ENCODE results near the gene FOXC1. TPM values are rescaled to one million over a fixed set of nuclear protein-coding genes. Genes with fewer than 3 reads are reported as not detected.

The FOXC1 gene
- polyA plus RNA-seq, 2 of the 4 experiments (the other 2 are of a cell fraction) = 3.4 to 4.7 TPM

DNA sequence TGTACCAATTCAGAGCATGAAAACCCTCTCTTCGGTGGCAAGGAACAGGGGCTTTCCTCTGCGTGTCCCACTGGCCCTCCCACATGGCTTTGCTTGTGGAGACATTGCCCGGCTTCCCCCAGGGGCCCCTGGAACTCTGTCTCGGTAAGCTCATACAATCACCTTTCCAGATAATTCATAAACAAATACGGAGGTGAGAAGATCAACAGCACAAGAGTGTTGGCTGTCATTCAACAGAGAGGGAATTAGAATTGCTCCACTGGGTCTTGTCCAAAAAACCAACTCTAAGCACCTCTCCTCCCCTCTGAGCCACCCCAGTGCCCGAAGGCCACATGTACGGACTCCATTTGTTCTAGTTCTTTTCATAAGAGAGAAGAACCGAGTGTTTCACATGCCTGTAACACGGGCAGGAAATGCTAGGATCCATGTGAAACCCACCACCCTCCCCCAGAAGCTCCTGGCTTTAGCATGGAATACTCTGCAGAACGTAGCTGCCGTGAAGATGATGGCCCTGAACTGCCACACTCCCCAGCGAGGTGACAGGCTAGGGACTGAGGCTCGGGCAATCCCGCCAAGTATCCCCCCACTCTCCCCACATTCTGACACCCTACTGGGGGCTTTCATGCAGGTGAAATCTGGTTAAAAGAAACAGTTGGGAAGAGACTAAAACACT lies 24.6 kb upstream of the FOXC1 start:
- ATAC-seq (no peak), FAIRE-seq (no peak), DNase-seq (ENCODE audit: low read depth in 1 of 2, low spot score in 1 of 2) (no peak)
- H3K4me1 ChIP-seq = no peaks in the 10 kb centered on the region
- POLR2A ChIA-PET = interaction anchor here (0.6 kb wide), 1 partner anchor 25 kb away, joined by 5 read pairs; no protein-coding TSS in a partner anchor
- TF ChIP-seq CEBPB (IDR thresholded peaks at IDR 0.05) = no peak
- no peak for TF ChIP-seq RFX5 (IDR thresholded peaks at IDR 0.05)
- TF ChIP-seq RARB (CRISPR knock-in tag; IDR thresholded peaks at IDR 0.05) = no peak
- TF ChIP-seq NR3C1 (IDR thresholded peaks at IDR 0.05) = no peak
- no peak for TF ChIP-seq KDM1A (IDR thresholded peaks at IDR 0.05; ENCODE audit: low read depth)
- TF ChIP-seq CHD2 (IDR thresholded peaks at IDR 0.05; ENCODE audit: low read length, partially characterized antibody) = no peak
- H3K27ac ChIP-seq = no peak overlapping the region
- H3K4me2 ChIP-seq = no peak overlapping the region
- no peak overlapping the region for H3K4me3 ChIP-seq
- 48% methylated on average over 14 of the region's 14 CpGs for WGBS (ENCODE audit: missing lambda C conversion rate)
- CTCF ChIA-PET = interaction anchor here (2.0 kb wide), 1 partner anchor 11 kb away, joined by 8 read pairs; no protein-coding TSS in a partner anchor
- H3K9me3 ChIP-seq = no peaks in the 10 kb centered on the region

DNA sequence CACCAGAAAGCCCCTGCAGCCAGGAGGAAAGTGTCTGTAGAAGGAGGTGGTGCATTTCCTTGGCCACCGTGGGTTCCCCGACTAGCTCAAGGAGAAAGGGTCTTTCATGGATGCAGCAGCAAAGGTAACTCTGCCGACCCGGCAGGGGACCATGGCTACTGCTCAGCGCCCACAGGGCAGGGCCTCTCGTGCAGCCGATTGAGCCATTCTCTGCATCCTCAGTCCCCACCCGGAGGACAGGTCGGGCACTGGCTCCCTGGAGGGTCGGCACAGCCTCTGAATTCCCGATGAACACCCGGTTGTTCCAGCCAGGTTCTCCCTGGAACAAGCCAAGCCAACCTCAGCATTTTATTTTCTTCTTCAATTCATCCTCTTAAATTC lies 24.1 kb upstream of the FOXC1 start:
- no peak for ATAC-seq

DNA sequence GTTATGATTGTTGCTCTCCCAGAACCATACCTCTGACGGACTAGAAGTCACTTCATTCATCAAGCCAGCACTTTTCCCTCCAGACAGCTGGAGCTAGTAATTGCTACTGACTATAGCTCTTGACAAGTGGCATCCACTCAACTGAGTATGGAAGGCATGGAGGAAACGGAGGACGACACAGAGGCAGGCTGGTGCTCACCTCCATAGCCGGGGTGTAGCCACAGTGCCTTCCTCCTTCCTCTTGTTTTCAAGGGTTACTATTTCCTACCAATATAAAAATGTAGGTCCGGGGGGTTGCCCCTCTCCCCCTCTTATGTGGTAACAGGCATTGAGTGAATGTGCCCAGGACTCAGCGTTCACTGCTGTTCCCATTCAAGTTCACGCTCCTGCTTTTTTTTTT lies 23.5 kb upstream of the FOXC1 start:
- ChIA-PET POLR2A (no interaction called here), CTCF (interaction anchor here (0.7 to 2.0 kb wide), 2 partner anchors 10 to 106 kb away, joined by 5 to 8 read pairs; no protein-coding TSS in a partner anchor)
- H3K27ac ChIP-seq = no peak overlapping the region
- no peak overlapping the region for H3K4me2 ChIP-seq
- no peak for ATAC-seq
- no peak for DNase-seq (ENCODE audit: low read depth in 1 of 2, low spot score in 1 of 2)
- FAIRE-seq = no peak
- 77% methylated on average over 7 of the region's 7 CpGs for WGBS (ENCODE audit: missing lambda C conversion rate)
- H3K4me3 ChIP-seq = no peak overlapping the region
- H3K9me3 ChIP-seq = no peaks in the 10 kb centered on the region
- no peaks in the 10 kb centered on the region for H3K4me1 ChIP-seq
- TF ChIP-seq NFE2L2 (conservative IDR thresholded peaks at IDR 0.05; ENCODE audit: low read length) (no peak), RARB (CRISPR knock-in tag; IDR thresholded peaks at IDR 0.05) (no peak), FOSB (CRISPR knock-in tag; IDR thresholded peaks at IDR 0.05) (no peak), CHD2 (IDR thresholded peaks at IDR 0.05; ENCODE audit: low read length, partially characterized antibody) (no peak), EHMT2 (IDR thresholded peaks at IDR 0.05; ENCODE audit: low read depth) (no peak), KDM5A (IDR thresholded peaks at IDR 0.05) (no peak), ZC3H11A (IDR thresholded peaks at IDR 0.05) (no peak), PHF8 (IDR thresholded peaks at IDR 0.05; ENCODE audit: borderline replicate concordance, low read depth) (no peak), POLR2A (IDR thresholded peaks at IDR 0.05; ENCODE audit: low read length) (no peak), HDAC2 (IDR thresholded peaks at IDR 0.05) (no peak), JUN (IDR thresholded peaks at IDR 0.05) (no peak)
- TF ChIP-seq, protein P1, sequence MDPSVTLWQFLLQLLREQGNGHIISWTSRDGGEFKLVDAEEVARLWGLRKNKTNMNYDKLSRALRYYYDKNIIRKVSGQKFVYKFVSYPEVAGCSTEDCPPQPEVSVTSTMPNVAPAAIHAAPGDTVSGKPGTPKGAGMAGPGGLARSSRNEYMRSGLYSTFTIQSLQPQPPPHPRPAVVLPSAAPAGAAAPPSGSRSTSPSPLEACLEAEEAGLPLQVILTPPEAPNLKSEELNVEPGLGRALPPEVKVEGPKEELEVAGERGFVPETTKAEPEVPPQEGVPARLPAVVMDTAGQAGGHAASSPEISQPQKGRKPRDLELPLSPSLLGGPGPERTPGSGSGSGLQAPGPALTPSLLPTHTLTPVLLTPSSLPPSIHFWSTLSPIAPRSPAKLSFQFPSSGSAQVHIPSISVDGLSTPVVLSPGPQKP (IDR thresholded peaks at IDR 0.05; ENCODE audit: low read depth, low read length) = no peak
- TF ChIP-seq, protein P2, sequence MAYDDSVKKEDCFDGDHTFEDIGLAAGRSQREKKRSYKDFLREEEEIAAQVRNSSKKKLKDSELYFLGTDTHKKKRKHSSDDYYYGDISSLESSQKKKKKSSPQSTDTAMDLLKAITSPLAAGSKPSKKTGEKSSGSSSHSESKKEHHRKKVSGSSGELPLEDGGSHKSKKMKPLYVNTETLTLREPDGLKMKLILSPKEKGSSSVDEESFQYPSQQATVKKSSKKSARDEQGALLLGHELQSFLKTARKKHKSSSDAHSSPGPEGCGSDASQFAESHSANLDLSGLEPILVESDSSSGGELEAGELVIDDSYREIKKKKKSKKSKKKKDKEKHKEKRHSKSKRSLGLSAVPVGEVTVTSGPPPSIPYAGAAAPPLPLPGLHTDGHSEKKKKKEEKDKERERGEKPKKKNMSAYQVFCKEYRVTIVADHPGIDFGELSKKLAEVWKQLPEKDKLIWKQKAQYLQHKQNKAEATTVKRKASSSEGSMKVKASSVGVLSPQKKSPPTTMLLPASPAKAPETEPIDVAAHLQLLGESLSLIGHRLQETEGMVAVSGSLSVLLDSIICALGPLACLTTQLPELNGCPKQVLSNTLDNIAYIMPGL (CRISPR knock-in tag; IDR thresholded peaks at IDR 0.05; ENCODE audit: borderline replicate concordance) = no peak
- TF ChIP-seq, protein P3, sequence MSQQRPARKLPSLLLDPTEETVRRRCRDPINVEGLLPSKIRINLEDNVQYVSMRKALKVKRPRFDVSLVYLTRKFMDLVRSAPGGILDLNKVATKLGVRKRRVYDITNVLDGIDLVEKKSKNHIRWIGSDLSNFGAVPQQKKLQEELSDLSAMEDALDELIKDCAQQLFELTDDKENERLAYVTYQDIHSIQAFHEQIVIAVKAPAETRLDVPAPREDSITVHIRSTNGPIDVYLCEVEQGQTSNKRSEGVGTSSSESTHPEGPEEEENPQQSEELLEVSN (IDR thresholded peaks at IDR 0.05; ENCODE audit: borderline replicate concordance, low read depth) = no peak
- TF ChIP-seq, protein P4, sequence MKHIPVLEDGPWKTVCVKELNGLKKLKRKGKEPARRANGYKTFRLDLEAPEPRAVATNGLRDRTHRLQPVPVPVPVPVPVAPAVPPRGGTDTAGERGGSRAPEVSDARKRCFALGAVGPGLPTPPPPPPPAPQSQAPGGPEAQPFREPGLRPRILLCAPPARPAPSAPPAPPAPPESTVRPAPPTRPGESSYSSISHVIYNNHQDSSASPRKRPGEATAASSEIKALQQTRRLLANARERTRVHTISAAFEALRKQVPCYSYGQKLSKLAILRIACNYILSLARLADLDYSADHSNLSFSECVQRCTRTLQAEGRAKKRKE (CRISPR knock-in tag; IDR thresholded peaks at IDR 0.05; ENCODE audit: low read depth) = no peak

More for the DNA sequence above, 24.1 kb upstream of the FOXC1 start:
- POLR2A ChIA-PET = no interaction called here
- Histone ChIP-seq H3K4me1 (no peaks in the 10 kb centered on the region), H3K4me3 (no peak overlapping the region), H3K9me3 (no peaks in the 10 kb centered on the region), H3K4me2 (no peak overlapping the region), H3K27ac (no peak overlapping the region)
- DNase-seq (ENCODE audit: low read depth in 1 of 2, low spot score in 1 of 2) (no peak), FAIRE-seq (no peak)
- TF ChIP-seq RARB (CRISPR knock-in tag; IDR thresholded peaks at IDR 0.05) = no peak
- TF ChIP-seq, protein P5, sequence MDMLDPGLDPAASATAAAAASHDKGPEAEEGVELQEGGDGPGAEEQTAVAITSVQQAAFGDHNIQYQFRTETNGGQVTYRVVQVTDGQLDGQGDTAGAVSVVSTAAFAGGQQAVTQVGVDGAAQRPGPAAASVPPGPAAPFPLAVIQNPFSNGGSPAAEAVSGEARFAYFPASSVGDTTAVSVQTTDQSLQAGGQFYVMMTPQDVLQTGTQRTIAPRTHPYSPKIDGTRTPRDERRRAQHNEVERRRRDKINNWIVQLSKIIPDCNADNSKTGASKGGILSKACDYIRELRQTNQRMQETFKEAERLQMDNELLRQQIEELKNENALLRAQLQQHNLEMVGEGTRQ (IDR thresholded peaks at IDR 0.05) = no peak
- TF ChIP-seq BHLHE40 (IDR thresholded peaks at IDR 0.05; ENCODE audit: low read depth, low read length) = no peak
- no peak for TF ChIP-seq KDM5A (IDR thresholded peaks at IDR 0.05)
- TF ChIP-seq, protein P6, sequence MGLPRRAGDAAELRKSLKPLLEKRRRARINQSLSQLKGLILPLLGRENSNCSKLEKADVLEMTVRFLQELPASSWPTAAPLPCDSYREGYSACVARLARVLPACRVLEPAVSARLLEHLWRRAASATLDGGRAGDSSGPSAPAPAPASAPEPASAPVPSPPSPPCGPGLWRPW (IDR thresholded peaks at IDR 0.05) = no peak
- TF ChIP-seq CHD2 (IDR thresholded peaks at IDR 0.05; ENCODE audit: low read length, partially characterized antibody) = no peak
- TF ChIP-seq CEBPB (IDR thresholded peaks at IDR 0.05) = no peak
- TF ChIP-seq, protein P2 (CRISPR knock-in tag; IDR thresholded peaks at IDR 0.05; ENCODE audit: borderline replicate concordance) = no peak
- no peak for TF ChIP-seq ESRRA (IDR thresholded peaks at IDR 0.05; ENCODE audit: borderline replicate concordance, low read length)
- TF ChIP-seq NR3C1 (IDR thresholded peaks at IDR 0.05) = no peak
- no peak for TF ChIP-seq CHD4 (IDR thresholded peaks at IDR 0.05; ENCODE audit: borderline replicate concordance)
- no peak for TF ChIP-seq FOSL2 (IDR thresholded peaks at IDR 0.05)
- no peak for TF ChIP-seq FOSL2 (CRISPR knock-in tag; IDR thresholded peaks at IDR 0.05)
- CTCF ChIA-PET = interaction anchor here (2.0 kb wide), 1 partner anchor 11 kb away, joined by 8 read pairs; no protein-coding TSS in a partner anchor
- WGBS (ENCODE audit: missing lambda C conversion rate) = 34% methylated on average over 7 of the region's 12 CpGs
